ENCODE results near the gene ANAPC2. TPM values are rescaled to one million over a fixed set of nuclear protein-coding genes. Genes with fewer than 3 reads are reported as not detected.

The ANAPC2 gene
- total RNA-seq, 4 donors from 2014 or later: 6.7 to 65.6 (median 24.9) TPM

DNA sequence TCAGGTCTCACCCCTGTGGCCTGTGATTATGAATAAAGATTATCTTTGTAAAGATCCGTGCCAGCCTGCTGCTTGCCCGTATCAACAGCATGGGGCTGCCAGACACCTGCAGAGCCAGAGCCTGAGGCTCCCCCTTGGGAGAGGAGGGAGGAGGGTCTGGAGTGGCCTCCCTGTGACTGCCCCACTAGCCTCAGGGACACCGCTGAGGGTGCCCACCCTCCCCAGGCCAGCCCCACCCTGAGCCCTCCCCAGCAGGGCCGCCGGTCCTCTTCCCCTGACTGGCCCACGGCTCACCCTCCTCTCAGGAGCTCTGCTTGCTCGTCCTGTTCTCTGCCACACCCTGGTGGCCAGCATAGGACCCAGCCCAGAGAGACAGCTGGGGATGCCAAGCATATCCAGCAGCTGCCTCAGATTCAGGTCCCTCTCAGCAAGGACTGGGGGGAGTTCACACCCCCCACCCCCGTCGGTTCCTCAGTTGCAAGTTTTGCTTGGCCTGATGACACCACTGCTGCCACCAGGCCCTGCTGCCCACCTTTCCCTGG is 2.0 kb upstream of the ANAPC2 start:
- Histone ChIP-seq H3K27me3 (no peaks in the 10 kb centered on the region), H3K9me3 (no peaks in the 10 kb centered on the region), H3K27ac (no peak overlapping the region), H3K4me1 (peaks cover 14 to 24% of the 10 kb centered on the region in 2 donors), H3K36me3 (no peaks in the 10 kb centered on the region), H3K4me3 (no peak overlapping the region)
- DNase-seq: no peak
- intact Hi-C loops (cut with DNase I; ENCODE audit: low total_unique reads): no loop called here
- TF ChIP-seq, protein P1, sequence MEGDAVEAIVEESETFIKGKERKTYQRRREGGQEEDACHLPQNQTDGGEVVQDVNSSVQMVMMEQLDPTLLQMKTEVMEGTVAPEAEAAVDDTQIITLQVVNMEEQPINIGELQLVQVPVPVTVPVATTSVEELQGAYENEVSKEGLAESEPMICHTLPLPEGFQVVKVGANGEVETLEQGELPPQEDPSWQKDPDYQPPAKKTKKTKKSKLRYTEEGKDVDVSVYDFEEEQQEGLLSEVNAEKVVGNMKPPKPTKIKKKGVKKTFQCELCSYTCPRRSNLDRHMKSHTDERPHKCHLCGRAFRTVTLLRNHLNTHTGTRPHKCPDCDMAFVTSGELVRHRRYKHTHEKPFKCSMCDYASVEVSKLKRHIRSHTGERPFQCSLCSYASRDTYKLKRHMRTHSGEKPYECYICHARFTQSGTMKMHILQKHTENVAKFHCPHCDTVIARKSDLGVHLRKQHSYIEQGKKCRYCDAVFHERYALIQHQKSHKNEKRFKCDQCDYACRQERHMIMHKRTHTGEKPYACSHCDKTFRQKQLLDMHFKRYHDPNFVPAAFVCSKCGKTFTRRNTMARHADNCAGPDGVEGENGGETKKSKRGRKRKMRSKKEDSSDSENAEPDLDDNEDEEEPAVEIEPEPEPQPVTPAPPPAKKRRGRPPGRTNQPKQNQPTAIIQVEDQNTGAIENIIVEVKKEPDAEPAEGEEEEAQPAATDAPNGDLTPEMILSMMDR (IDR thresholded peaks at IDR 0.05): no peak
- no peak for TF ChIP-seq POLR2A (IDR thresholded peaks at IDR 0.05)

DNA sequence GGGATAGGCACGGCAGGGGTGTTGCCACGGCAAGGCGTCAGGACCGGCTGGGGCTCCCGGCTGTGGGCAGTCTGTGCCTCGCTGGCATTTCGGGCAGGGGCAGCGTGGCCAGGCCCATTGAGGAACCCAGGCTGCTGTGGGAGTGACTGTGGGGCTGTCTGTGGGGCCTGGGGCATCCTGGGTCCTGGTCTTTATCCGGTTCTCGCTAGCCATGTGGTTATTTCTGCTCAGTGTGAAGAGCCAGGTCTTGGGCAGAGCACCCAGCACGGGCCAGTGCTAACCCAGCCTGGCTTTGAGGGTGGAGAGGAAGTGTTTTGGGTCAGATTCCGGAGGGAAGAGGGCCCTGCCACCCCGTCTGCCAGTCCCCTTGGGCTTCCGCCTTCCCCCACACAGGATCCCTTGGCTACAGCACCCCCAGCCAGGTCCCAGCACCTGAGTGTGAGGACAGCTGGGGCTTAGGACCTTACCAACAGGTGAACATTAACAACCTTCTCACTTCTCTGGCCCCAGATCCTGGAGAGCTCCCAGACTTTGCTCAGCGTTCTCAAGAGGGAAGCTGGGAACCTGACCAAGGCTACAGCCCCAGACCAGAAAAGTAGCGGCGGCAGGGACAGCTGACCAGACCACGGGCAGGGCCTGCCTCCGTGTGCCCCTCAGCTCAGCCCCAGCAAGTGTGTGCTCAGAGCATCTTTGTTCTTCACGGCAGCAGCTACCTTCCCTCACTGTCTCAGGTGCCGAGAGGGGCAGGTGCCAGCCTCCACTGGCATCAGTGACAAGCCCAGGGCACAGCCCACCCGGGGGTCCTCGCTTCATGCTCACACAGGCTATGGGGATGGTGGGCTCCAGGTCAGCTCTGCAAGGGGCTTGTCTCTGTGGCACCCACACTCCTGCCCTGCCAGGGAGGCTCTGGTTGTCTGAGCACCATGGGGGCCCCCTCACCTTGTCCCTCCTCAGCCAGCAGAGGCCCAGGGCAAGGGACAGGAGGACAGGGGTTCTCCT is 1.2 kb upstream of the ANAPC2 start:
- Histone ChIP-seq H3K4me3 (peak overlapping the region; percentile 79 to 92), H3K9me3 (no peaks in the 10 kb centered on the region), H3K4me1 (peaks cover 14 to 24% of the 10 kb centered on the region in 2 donors), H3K27me3 (no peaks in the 10 kb centered on the region), H3K27ac (peak overlapping the region; percentile 83 to 95), H3K36me3 (no peaks in the 10 kb centered on the region)
- intact Hi-C loops (cut with DNase I; ENCODE audit: low total_unique reads): no loop called here
- DNase-seq: no peak
- TF ChIP-seq POLR2A (IDR thresholded peaks at IDR 0.05): no peak
- TF ChIP-seq, protein P1 (IDR thresholded peaks at IDR 0.05): peak in 1 of 4 experiments; percentile 1

DNA sequence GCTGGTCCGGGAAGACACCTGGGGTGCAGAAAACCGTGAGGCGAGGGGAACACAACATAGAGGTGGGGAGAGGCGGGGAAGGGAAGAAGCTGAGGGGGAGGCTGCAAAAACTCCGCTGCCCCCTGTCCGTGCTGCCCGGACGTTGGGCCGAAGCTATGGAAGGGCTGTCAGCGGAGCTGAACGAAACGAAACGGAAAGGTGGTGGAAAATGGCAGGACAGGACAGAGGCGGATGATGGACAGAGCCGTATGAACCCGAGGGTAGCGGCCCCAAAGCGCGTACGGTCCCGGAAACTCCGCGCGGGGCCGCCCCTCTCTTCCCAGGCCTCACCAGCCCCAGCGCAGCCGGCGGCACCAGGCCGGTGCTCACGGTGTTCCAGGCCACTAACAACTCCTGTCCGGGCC is 272 bp downstream of the ANAPC2 start:
- no peak for TF ChIP-seq POLR2A (IDR thresholded peaks at IDR 0.05)
- TF ChIP-seq, protein P1 (IDR thresholded peaks at IDR 0.05): no peak
- Histone ChIP-seq H3K27me3 (no peaks in the 10 kb centered on the region), H3K4me1 (peaks cover 14 to 24% of the 10 kb centered on the region in 2 donors), H3K9me3 (no peaks in the 10 kb centered on the region), H3K36me3 (no peaks in the 10 kb centered on the region), H3K27ac (peak overlapping the region; percentile 83 to 95), H3K4me3 (peak overlapping the region; percentile 79 to 92)
- DNase-seq: no peak
- intact Hi-C loops (cut with DNase I; ENCODE audit: low total_unique reads): no loop called here

DNA sequence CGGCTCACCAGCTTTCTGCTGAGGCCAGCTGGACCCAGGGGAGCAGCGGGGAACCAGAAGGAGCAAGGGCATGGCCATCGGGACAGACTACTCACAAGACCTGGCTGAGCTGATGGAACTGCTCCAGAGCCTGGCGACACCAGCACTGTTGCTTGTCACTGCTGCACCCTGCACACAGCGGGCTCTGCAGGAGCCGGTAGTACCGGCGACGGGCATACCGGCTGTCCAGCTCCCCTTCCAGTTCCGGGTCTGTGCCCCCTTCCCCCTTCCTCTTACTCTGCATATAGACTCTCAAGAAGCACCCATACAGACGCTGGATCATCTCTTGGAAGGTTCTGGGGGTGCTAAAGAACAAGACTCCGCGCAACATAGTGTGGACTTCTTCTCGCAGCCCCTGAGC is 974 bp downstream of the ANAPC2 start:
- intact Hi-C loops (cut with DNase I; ENCODE audit: low total_unique reads): no loop called here
- peaks cover 14 to 24% of the 10 kb centered on the region in 2 donors for H3K4me1 ChIP-seq
- H3K27me3 ChIP-seq: no peaks in the 10 kb centered on the region
- H3K9me3 ChIP-seq: no peaks in the 10 kb centered on the region
- no peak for DNase-seq
- no peak for TF ChIP-seq POLR2A (IDR thresholded peaks at IDR 0.05)
- TF ChIP-seq, protein P1 (IDR thresholded peaks at IDR 0.05): no peak
- H3K27ac ChIP-seq: no peak overlapping the region
- peak overlapping the region; percentile 79 to 92 for H3K4me3 ChIP-seq
- H3K36me3 ChIP-seq: no peaks in the 10 kb centered on the region

DNA sequence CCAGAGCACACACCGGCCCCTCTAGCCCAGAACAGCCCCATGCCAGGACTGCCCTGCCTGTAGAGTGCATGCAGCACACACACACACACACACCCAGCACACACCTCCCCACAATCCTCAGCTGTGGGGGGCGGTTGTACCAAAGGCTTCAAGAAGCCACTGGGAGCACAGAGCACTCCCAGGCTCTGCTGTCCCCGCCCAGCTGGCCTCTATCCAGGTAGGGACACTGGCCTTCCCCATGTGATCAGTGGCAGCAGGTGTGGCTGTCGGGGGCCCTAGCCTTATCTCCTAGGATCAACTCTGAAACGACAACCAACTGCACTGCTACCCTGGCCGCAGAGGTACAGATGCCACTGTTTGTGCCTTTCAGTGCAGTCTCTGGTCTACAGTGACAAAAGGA is 2.0 kb downstream of the ANAPC2 start:
- H3K9me3 ChIP-seq: no peaks in the 10 kb centered on the region
- H3K4me3 ChIP-seq: no peak overlapping the region
- DNase-seq: no peak
- peaks cover 14 to 24% of the 10 kb centered on the region in 2 donors for H3K4me1 ChIP-seq
- H3K27me3 ChIP-seq: no peaks in the 10 kb centered on the region
- H3K36me3 ChIP-seq: no peaks in the 10 kb centered on the region
- intact Hi-C loops (cut with DNase I; ENCODE audit: low total_unique reads): no loop called here
- no peak for TF ChIP-seq POLR2A (IDR thresholded peaks at IDR 0.05)
- TF ChIP-seq, protein P1 (IDR thresholded peaks at IDR 0.05): no peak
- H3K27ac ChIP-seq: no peak overlapping the region
